Activated CD4-positive, CD25-positive, alpha-beta regulatory T cell (primary cell): Measurements from ENCODE around the gene COX7A2L.
"Not testable (repeated sequence)": the region's sequence is repeated elsewhere in the genome, so short reads cannot be mapped to it uniquely, and the experiment has no call there.

Source experiments
- DNase-seq, 4 experiments: peaks; one replicate each; lab custom pipeline; 2025; lab: John Stamatoyannopoulos, UW

COX7A2L gene

GRCh38 chr2:42339191-42339912, 21.7 kb downstream of the COX7A2L start:
- DNase-seq = no peak

- no peak for DNase-seq
These were observed 22.3 kb downstream of the COX7A2L start for GRCh38 chr2:42338567-42339190.

- DNase-seq = no peak
These were observed 23.0 kb downstream of the COX7A2L start for GRCh38 chr2:42337846-42338566.

- DNase-seq = no peak
These were observed 23.6 kb downstream of the COX7A2L start for GRCh38 chr2:42337356-42337820.

GRCh38 chr2:42336361-42336965, 24.6 kb downstream of the COX7A2L start:
- no peak for DNase-seq

- no peak for DNase-seq
These were observed 25.4 kb downstream of the COX7A2L start for GRCh38 chr2:42335514-42336104.

GRCh38 chr2:42334865-42335264, 26.2 kb downstream of the COX7A2L start:
- not testable (repeated sequence) for DNase-seq

GRCh38 chr2:42334220-42334619, 26.8 kb downstream of the COX7A2L start:
- no peak for DNase-seq

- DNase-seq = no peak
These were observed 27.4 kb downstream of the COX7A2L start for GRCh38 chr2:42333579-42333978.

- no peak for DNase-seq
These were observed 28.4 kb downstream of the COX7A2L start for GRCh38 chr2:42332575-42332974.

- DNase-seq = no peak
These were observed 29.3 kb downstream of the COX7A2L start for GRCh38 chr2:42331569-42332284.

- DNase-seq = no peak
These were observed 31.3 kb downstream of the COX7A2L start for GRCh38 chr2:42329736-42330135.

- no peak for DNase-seq
These were observed 32.1 kb downstream of the COX7A2L start for GRCh38 chr2:42328923-42329322.

- no peak for DNase-seq
These were observed 32.7 kb downstream of the COX7A2L start for GRCh38 chr2:42328148-42328833.

- DNase-seq = no peak
These were observed 33.9 kb downstream of the COX7A2L start for GRCh38 chr2:42327125-42327524.

GRCh38 chr2:42325609-42326008, 35.4 kb downstream of the COX7A2L start:
- DNase-seq = no peak

GRCh38 chr2:42324949-42325348, 36.1 kb downstream of the COX7A2L start:
- DNase-seq = no peak

GRCh38 chr2:42324244-42324643, 36.8 kb downstream of the COX7A2L start:
- no peak for DNase-seq

GRCh38 chr2:42321452-42322064, 39.5 kb downstream of the COX7A2L start:
- no peak for DNase-seq

- no peak for DNase-seq
These were observed 41.8 kb downstream of the COX7A2L start for GRCh38 chr2:42319265-42319664.
